GM12891 (cell line): ENCODE results near the gene AP3S2.

ENCODE experiments used
- POLR2AphosphoS5 ChIP-seq: IDR thresholded peaks from 2 replicates; pipeline ENCODE4 v1.6.1; 2011; ENCODE audit warnings: low read depth, low read length, control low read depth
- TAF1 ChIP-seq: IDR thresholded peaks from 2 replicates; pipeline ENCODE4 v1.6.1; 2011; ENCODE audit warnings: low read depth, low read length, control low read depth

- TF ChIP-seq POLR2AphosphoS5 (no peak), TAF1 (no peak)
Measured at GRCh38 chr15:89822611-89822950, 71.2 kb downstream of the AP3S2 start.
